HG03432 (cell line): ENCODE measurements around the gene ZMYND8.
"Not testable (repeated sequence)": the region's sequence is repeated elsewhere in the genome, so short reads cannot be mapped to it uniquely, and the experiment has no call there.

ENCODE experiments used
- ATAC-seq: cut with Tn5 transposase; IDR thresholded peaks from one replicate; pipeline ENCODE4 v1.9.1; 2021; ENCODE audit warnings: mild to moderate bottlenecking, moderate library complexity; ENCODE audit not compliant: unreplicated experiment

The ZMYND8 gene

GRCh38 chr20:47188540-47188939 is 168.0 kb downstream of the ZMYND8 start:
- ATAC-seq: no peak

- no peak for ATAC-seq
Observed at GRCh38 chr20:47187450-47188195, 168.9 kb downstream of the ZMYND8 start.

- ATAC-seq: no peak
Observed at GRCh38 chr20:47183367-47183766, 173.1 kb downstream of the ZMYND8 start.

- no peak for ATAC-seq
Observed at GRCh38 chr20:47181056-47181862, 175.2 kb downstream of the ZMYND8 start.

GRCh38 chr20:47179267-47179666 is 177.2 kb downstream of the ZMYND8 start:
- ATAC-seq: no peak

GRCh38 chr20:47178851-47179250 is 177.6 kb downstream of the ZMYND8 start:
- no peak for ATAC-seq

GRCh38 chr20:47178277-47178676 is 178.2 kb downstream of the ZMYND8 start:
- ATAC-seq: no peak

GRCh38 chr20:47176217-47176616 is 180.3 kb downstream of the ZMYND8 start:
- not testable (repeated sequence) for ATAC-seq

- ATAC-seq: no peak
Observed at GRCh38 chr20:47175493-47175892, 181.0 kb downstream of the ZMYND8 start.

GRCh38 chr20:47174456-47175243 is 181.8 kb downstream of the ZMYND8 start:
- no peak for ATAC-seq

- no peak for ATAC-seq
Observed at GRCh38 chr20:47173596-47174216, 182.8 kb downstream of the ZMYND8 start.

GRCh38 chr20:47172579-47172978 is 183.9 kb downstream of the ZMYND8 start:
- no peak for ATAC-seq

- no peak for ATAC-seq
Observed at GRCh38 chr20:47167846-47168245, 188.7 kb downstream of the ZMYND8 start.

- ATAC-seq: no peak
Observed at GRCh38 chr20:47165376-47165865, 191.1 kb downstream of the ZMYND8 start.

GRCh38 chr20:47164140-47164539 is 192.4 kb downstream of the ZMYND8 start:
- no peak for ATAC-seq

GRCh38 chr20:47161411-47161810 is 195.1 kb downstream of the ZMYND8 start:
- no peak for ATAC-seq

GRCh38 chr20:47160992-47161391 is 195.5 kb downstream of the ZMYND8 start:
- no peak for ATAC-seq

- no peak for ATAC-seq
Observed at GRCh38 chr20:47160240-47160639, 196.3 kb downstream of the ZMYND8 start.
